SK-N-SH (cell line): ENCODE results near the gene ZNF217. TPM values are rescaled to one million over a fixed set of nuclear protein-coding genes. Genes with fewer than 3 reads are reported as not detected.
"Not testable (repeated sequence)": the region's sequence is repeated elsewhere in the genome, so short reads cannot be mapped to it uniquely, and the experiment has no call there.

Experiments
- CTCF ChIA-PET: fragments of 300-600, 350-600 bp; formaldehyde crosslinking; extraction: SDS; loops from one replicate; lab custom pipeline; 2021; lab: Yijun Ruan, JAX
- POLR2A ChIA-PET: fragments of 350-600 bp; sonication (Branson Sonifier 250); formaldehyde crosslinking; extraction: SDS; loops from one replicate; lab custom pipeline; 2020; ENCODE audit warnings: antibody characterized with exemption, inconsistent platforms; lab: Yijun Ruan, JAX
- DNase-seq: peaks from one replicate; pipeline ENCODE4 v3.0.0; 2012
- H2AFZ ChIP-seq: fragments of 200-600 bp; sonication (generic); 2 replicates; pipeline ENCODE4 v1.8.1; 2016; ENCODE audit warnings: antibody characterized with exemption, mild to moderate bottlenecking, low read depth
- H3F3A ChIP-seq: fragments of 200-600 bp; sonication (generic); replicated peaks from 2 replicates; pipeline ENCODE3; 2016; ENCODE audit warnings: antibody characterized with exemption, mild to moderate bottlenecking; ENCODE audit not compliant: insufficient read depth
- H3K27ac ChIP-seq, 2 experiments: fragments of 200-500 bp in 1 of 2; fragments of 200-600 bp in 1 of 2; sonication (Bioruptor generic) in 1 of 2; sonication (generic), shearing (Covaris generic) in 1 of 2; 2 replicates each; pipeline versions ENCODE4 v1.5.1 to v1.6.1; 2014 to 2016; ENCODE audit warnings: low read depth in 2 of 2, inconsistent platforms in 1 of 2, low read length in 1 of 2, mild to moderate bottlenecking in 1 of 2, mixed read lengths in 1 of 2
- H3K27me3 ChIP-seq: fragments of 200-600 bp; sonication (generic), shearing (Covaris generic); 2 replicates; pipeline ENCODE4 v1.6.1; 2016; ENCODE audit warnings: mixed run types; ENCODE audit not compliant: insufficient read depth
- H3K36me3 ChIP-seq, 2 experiments: fragments of 200-500 bp in 1 of 2; fragments of 200-600 bp in 1 of 2; sonication (Bioruptor generic) in 1 of 2; sonication (generic) in 1 of 2; replicated peaks in 1 of 2; 2 replicates each; pipeline versions ENCODE3 to v1.5.1; 2014 to 2016; ENCODE audit warnings: low read length in 1 of 2, mild to moderate bottlenecking in 1 of 2; ENCODE audit not compliant: insufficient read depth in 2 of 2, control insufficient read depth in 1 of 2
- H3K4me1 ChIP-seq, 2 experiments: fragments of 200-500 bp in 1 of 2; fragments of 200-600 bp in 1 of 2; sonication (Bioruptor generic) in 1 of 2; sonication (generic), shearing (Covaris generic) in 1 of 2; 2 replicates each; pipeline versions ENCODE4 v1.5.1 to v1.6.1; 2014 to 2016; ENCODE audit warnings: low read depth in 1 of 2, low read length in 1 of 2, mixed run types in 1 of 2; ENCODE audit not compliant: insufficient read depth in 2 of 2, control insufficient read depth in 1 of 2
- H3K4me2 ChIP-seq: fragments of 200-600 bp; sonication (generic), shearing (Covaris generic); 2 replicates; pipeline ENCODE4 v1.6.1; 2017; ENCODE audit warnings: mixed run types
- H3K4me3 ChIP-seq, 2 experiments: fragments of 200-500 bp in 1 of 2; fragments of 200-600 bp in 1 of 2; sonication (Bioruptor generic) in 1 of 2; sonication (generic), shearing (Covaris generic) in 1 of 2; 2 replicates each; pipeline versions ENCODE4 v1.5.1 to v1.8.1; 2014 to 2016; ENCODE audit warnings: low read depth in 2 of 2, inconsistent platforms in 1 of 2, low read length in 1 of 2, mild to moderate bottlenecking in 1 of 2, mixed read lengths in 1 of 2, moderate library complexity in 1 of 2
- H3K79me2 ChIP-seq: fragments of 200-600 bp; sonication (generic); 2 replicates; pipeline ENCODE4 v1.8.1; 2017; ENCODE audit warnings: mild to moderate bottlenecking; ENCODE audit not compliant: insufficient read depth
- H3K9ac ChIP-seq: fragments of 200-600 bp; sonication (generic); 2 replicates; pipeline ENCODE4 v1.6.1; 2017; ENCODE audit warnings: mixed run types
- H3K9me2 ChIP-seq: fragments of 200-600 bp; sonication (generic); 2 replicates; pipeline ENCODE4 v1.6.1; 2017; ENCODE audit warnings: mixed run types
- H3K9me3 ChIP-seq: fragments of 200-600 bp; sonication (generic); 2 replicates; pipeline ENCODE4 v1.6.1; 2017; ENCODE audit warnings: mixed run types, mild to moderate bottlenecking, moderate library complexity
- H4K20me1 ChIP-seq: fragments of 200-600 bp; sonication (generic); 2 replicates; pipeline ENCODE4 v1.6.1; 2017; ENCODE audit warnings: mild to moderate bottlenecking, mixed run types; ENCODE audit not compliant: insufficient read depth
- FOSL2 ChIP-seq: IDR thresholded peaks from 2 replicates; pipeline ENCODE4 v1.4.0; 2012; ENCODE audit warnings: low read depth, mild to moderate bottlenecking, moderate library complexity, borderline replicate concordance
- GATA2 ChIP-seq: sonication (generic); formaldehyde crosslinking; IDR thresholded peaks from 2 replicates; pipeline ENCODE4 v1.5.0; 2020; ENCODE audit warnings: mild to moderate bottlenecking, missing genetic modification reagents
- JUND ChIP-seq: IDR thresholded peaks from 2 replicates; pipeline ENCODE4 v1.4.0; 2012
- MAX ChIP-seq: IDR thresholded peaks from 2 replicates; pipeline ENCODE4 v1.4.0; 2012; ENCODE audit warnings: low read depth
- MEF2A ChIP-seq: IDR thresholded peaks from 2 replicates; pipeline ENCODE4 v1.4.0; 2012; ENCODE audit warnings: low read depth, borderline replicate concordance
- NFIC ChIP-seq: IDR thresholded peaks from 2 replicates; pipeline ENCODE4 v1.4.0; 2012; ENCODE audit warnings: borderline replicate concordance
- SIN3A ChIP-seq: IDR thresholded peaks from 2 replicates; pipeline ENCODE4 v1.6.1; 2012; ENCODE audit warnings: low read depth, mild to moderate bottlenecking, low read length, moderate library complexity, borderline replicate concordance
- TAF1 ChIP-seq: IDR thresholded peaks from 2 replicates; pipeline ENCODE4 v1.6.1; 2012; ENCODE audit warnings: low read depth, mild to moderate bottlenecking, low read length, moderate library complexity, borderline replicate concordance
- USF2 ChIP-seq: fragments of 150-350 bp; IDR thresholded peaks from 2 replicates; pipeline ENCODE4 v1.6.1; 2017; ENCODE audit warnings: antibody characterized with exemption, low read length, low read depth, borderline replicate concordance
- WGBS: methylation state at CpG from one replicate; pipeline ENCODE4 v1.1.6; 2017; ENCODE audit warnings: low lambda C conversion rate; 5-methylcytosine and 5-hydroxymethylcytosine counted together
- polyA plus RNA-seq, 3 experiments: library from polyadenylated mRNA; depleted of rRNA; stranded (reverse); fragments of >200 nt; gene quantifications; 2 replicates each; pipeline ENCODE4 v1.2.3, GENCODE V29; 2012

The ZNF217 gene
- polyA plus RNA-seq, 1 of the 3 experiments (the other 2 are of a cell fraction) = 6.9 TPM

- TF ChIP-seq TAF1 (no peak), GATA2 (no peak), NFIC (no peak), JUND (no peak), SIN3A (no peak), FOSL2 (no peak), MAX (no peak), MEF2A (no peak), USF2 (no peak)
- no peaks in the 10 kb centered on the region for H3K36me3 ChIP-seq
- H3K4me2 ChIP-seq = no peak overlapping the region
- H2AFZ ChIP-seq = no peak overlapping the region
- H3K27me3 ChIP-seq = no peaks in the 10 kb centered on the region
- H3K79me2 ChIP-seq = peaks cover 15% of the 10 kb centered on the region
- H3K9me2 ChIP-seq = no peaks in the 10 kb centered on the region
- DNase-seq = no peak
- CTCF ChIA-PET = interaction anchor here (1.0 kb wide), 1 partner anchor 18 kb away, joined by 4 read pairs; no protein-coding TSS in a partner anchor
- no peak overlapping the region for H3K4me3 ChIP-seq
- H4K20me1 ChIP-seq = no peaks in the 10 kb centered on the region
- H3K4me1 ChIP-seq = peaks cover 0 to 4% of the 10 kb centered on the region in 2 experiments; a peak in 3 of 4 replicates
- 52% methylated on average over 3 of the region's 3 CpGs for WGBS
- no peaks in the 10 kb centered on the region for H3K9me3 ChIP-seq
- POLR2A ChIA-PET = no interaction called here
- H3K9ac ChIP-seq = no peak overlapping the region; the same call in 1 of the 2 replicates
- peaks cover 14% of the 10 kb centered on the region for H3F3A ChIP-seq
- peak overlapping the region in 1 of 2 experiments; percentile 22; a peak in 1 of 4 replicates for H3K27ac ChIP-seq
These were observed 3.4 kb upstream of the ZNF217 start for GRCh38 chr20:53597030-53597482.

GRCh38 chr20:53596189-53597001 is 2.8 kb upstream of the ZNF217 start:
- CTCF ChIA-PET = interaction anchor here (0.7 to 1.0 kb wide), 2 partner anchors 19 to 409 kb away, joined by 3 to 4 read pairs; no protein-coding TSS in a partner anchor

GRCh38 chr20:53595742-53596141 is 2.1 kb upstream of the ZNF217 start:
- H3K9me2 ChIP-seq, DNase-seq, H3K27me3 ChIP-seq, H3K36me3 ChIP-seq, CTCF ChIA-PET, H3K9me3 ChIP-seq, H3K4me2 ChIP-seq, POLR2A ChIA-PET, H4K20me1 ChIP-seq, H2AFZ ChIP-seq, H3K4me1 ChIP-seq, H3K4me3 ChIP-seq: not testable (repeated sequence)
- Histone ChIP-seq H3F3A (peaks cover 24% of the 10 kb centered on the region), H3K9ac (peak overlapping the region; percentile 95; the same call in 1 of the 2 replicates), H3K79me2 (peaks cover 28% of the 10 kb centered on the region), H3K27ac (peak overlapping the region in 1 of 2 experiments; percentile 86; a peak in 2 of 4 replicates)
- WGBS = 53% methylated on average over 3 of the region's 3 CpGs

More at GRCh38 chr20:53596189-53597001, 2.8 kb upstream of the ZNF217 start:
- H3K4me1 ChIP-seq, H2AFZ ChIP-seq, H3K36me3 ChIP-seq, DNase-seq, H3K9ac ChIP-seq, H3K9me3 ChIP-seq, H4K20me1 ChIP-seq, H3K9me2 ChIP-seq, POLR2A ChIA-PET, H3K4me3 ChIP-seq, H3K27me3 ChIP-seq: not testable (repeated sequence)
- peak overlapping the region in 1 of 2 experiments; percentile 86; a peak in 3 of 4 replicates for H3K27ac ChIP-seq
- 78% methylated on average over 12 of the region's 12 CpGs for WGBS
- peaks cover 20% of the 10 kb centered on the region for H3F3A ChIP-seq
- H3K79me2 ChIP-seq = peaks cover 21% of the 10 kb centered on the region
- H3K4me2 ChIP-seq = 0 out of 2 replicates have a peak overlapping the region, but pooled peaks have one; percentile 41
